Prostate gland (tissue), 2 donors: ENCODE results near the gene RNF152. TPM values are rescaled to one million over a fixed set of nuclear protein-coding genes. Genes with fewer than 3 reads are reported as not detected.

ENCODE experiments used
- DNase-seq: peaks from one replicate; pipeline ENCODE4 v3.0.0-alpha.2; 2019; ENCODE audit warnings: low spot score
- H3K27ac ChIP-seq, 2 donors: fragments of 200-600 bp; sonication (generic); 2 replicates each; pipeline ENCODE4 v1.5.1; 2017 to 2019
- H3K27me3 ChIP-seq: fragments of 200-600 bp; sonication (generic); replicated peaks from 2 replicates; pipeline ENCODE4 v1.5.1; 2019; ENCODE audit not compliant: insufficient read depth
- H3K36me3 ChIP-seq, 2 donors: fragments of 200-600 bp; sonication (generic); 1 replicate in 1 of 2; 2 replicates in 1 of 2; pipeline versions ENCODE4 v1.5.1 to v1.8.1; 2017 to 2019
- H3K4me1 ChIP-seq: fragments of 200-600 bp; sonication (generic); replicated peaks from 2 replicates; pipeline ENCODE4 v1.5.1; 2019
- H3K4me3 ChIP-seq, 2 donors: fragments of 200-600 bp; sonication (generic); 2 replicates each; pipeline ENCODE4 v1.5.1; 2017 to 2019
- H3K9me3 ChIP-seq: fragments of 200-600 bp; sonication (generic); 2 replicates; pipeline ENCODE4 v1.5.1; 2017
- POLR2A ChIP-seq: fragments of 450-650 bp; IDR thresholded peaks from one replicate; pipeline ENCODE4 v1.6.1; 2016; ENCODE audit warnings: antibody characterized with exemption, mild to moderate bottlenecking
- POLR2AphosphoS5 ChIP-seq: sonication (generic); formaldehyde crosslinking; IDR thresholded peaks from one replicate; pipeline ENCODE4 v1.6.1; 2017; ENCODE audit warnings: antibody characterized with exemption
- WGBS: methylation state at CpG from one replicate; pipeline ENCODE4 v1.1.5; 2018; 5-methylcytosine and 5-hydroxymethylcytosine counted together
- intact Hi-C: fragments of 100-400 bp; cut with DNase I; formaldehyde crosslinking; loops from one replicate; pipeline ENCODE4 v1.14.2; 2022
- total RNA-seq, 2 donors: library from RNA; depleted of rRNA; stranded (reverse); fragments of >200 nt; gene quantifications; one replicate each; pipeline ENCODE4 v1.1.0, GENCODE V29; 2016
- TF ChIP-seq, protein P1 (sequence below), 4 experiments: fragments of 200-600 bp in 2 of 4; fragments of 450-650 bp in 2 of 4; sonication (generic) in 2 of 4; IDR thresholded peaks; 1 replicate in 3 of 4; 2 replicates in 1 of 4; pipeline ENCODE4 v1.5.1; 2016 to 2019; ENCODE audit warnings: antibody characterized with exemption in 4 of 4, mild to moderate bottlenecking in 2 of 4, moderate library complexity in 2 of 4

Gene RNF152
- total RNA-seq, 2 donors from 2014 or later = 15.5 to 38.9 TPM

GRCh38 chr18:61917818-61918217, 25.0 kb upstream of the RNF152 start:
- intact Hi-C loops = no loop called here
- TF ChIP-seq, protein P1, sequence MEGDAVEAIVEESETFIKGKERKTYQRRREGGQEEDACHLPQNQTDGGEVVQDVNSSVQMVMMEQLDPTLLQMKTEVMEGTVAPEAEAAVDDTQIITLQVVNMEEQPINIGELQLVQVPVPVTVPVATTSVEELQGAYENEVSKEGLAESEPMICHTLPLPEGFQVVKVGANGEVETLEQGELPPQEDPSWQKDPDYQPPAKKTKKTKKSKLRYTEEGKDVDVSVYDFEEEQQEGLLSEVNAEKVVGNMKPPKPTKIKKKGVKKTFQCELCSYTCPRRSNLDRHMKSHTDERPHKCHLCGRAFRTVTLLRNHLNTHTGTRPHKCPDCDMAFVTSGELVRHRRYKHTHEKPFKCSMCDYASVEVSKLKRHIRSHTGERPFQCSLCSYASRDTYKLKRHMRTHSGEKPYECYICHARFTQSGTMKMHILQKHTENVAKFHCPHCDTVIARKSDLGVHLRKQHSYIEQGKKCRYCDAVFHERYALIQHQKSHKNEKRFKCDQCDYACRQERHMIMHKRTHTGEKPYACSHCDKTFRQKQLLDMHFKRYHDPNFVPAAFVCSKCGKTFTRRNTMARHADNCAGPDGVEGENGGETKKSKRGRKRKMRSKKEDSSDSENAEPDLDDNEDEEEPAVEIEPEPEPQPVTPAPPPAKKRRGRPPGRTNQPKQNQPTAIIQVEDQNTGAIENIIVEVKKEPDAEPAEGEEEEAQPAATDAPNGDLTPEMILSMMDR (IDR thresholded peaks at IDR 0.05) = no peak
- no peaks in the 10 kb centered on the region for H3K4me1 ChIP-seq
- H3K27me3 ChIP-seq = no peaks in the 10 kb centered on the region
- H3K9me3 ChIP-seq = no peaks in the 10 kb centered on the region
- WGBS = 73% methylated on average over 2 of the region's 2 CpGs
- no peak overlapping the region for H3K4me3 ChIP-seq
- H3K36me3 ChIP-seq = no peaks in the 10 kb centered on the region
- DNase-seq = no peak
- no peak overlapping the region for H3K27ac ChIP-seq

GRCh38 chr18:61912476-61912875, 19.7 kb upstream of the RNF152 start:
- no peak overlapping the region for H3K27ac ChIP-seq
- 87% methylated on average over 3 of the region's 3 CpGs for WGBS

GRCh38 chr18:61910101-61910500, 17.3 kb upstream of the RNF152 start:
- intact Hi-C loops = no loop called here
- Histone ChIP-seq H3K27ac (no peak overlapping the region), H3K4me3 (no peak overlapping the region), H3K4me1 (no peaks in the 10 kb centered on the region), H3K9me3 (no peaks in the 10 kb centered on the region), H3K36me3 (no peaks in the 10 kb centered on the region), H3K27me3 (no peaks in the 10 kb centered on the region)
- TF ChIP-seq, protein P1 (IDR thresholded peaks at IDR 0.05) = no peak
- TF ChIP-seq POLR2A = no peak
- no peak for TF ChIP-seq POLR2AphosphoS5
- DNase-seq = no peak

More at GRCh38 chr18:61912476-61912875, 19.7 kb upstream of the RNF152 start:
- TF ChIP-seq POLR2AphosphoS5 = no peak
- TF ChIP-seq, protein P1 (IDR thresholded peaks at IDR 0.05) = no peak
- no peak for TF ChIP-seq POLR2A
- Histone ChIP-seq H3K4me3 (no peak overlapping the region), H3K4me1 (no peaks in the 10 kb centered on the region), H3K9me3 (no peaks in the 10 kb centered on the region), H3K27me3 (no peaks in the 10 kb centered on the region), H3K36me3 (no peaks in the 10 kb centered on the region)
- intact Hi-C loops = no loop called here
- DNase-seq = no peak

- H3K4me1 ChIP-seq = no peaks in the 10 kb centered on the region
- 43% methylated on average over 7 of the region's 7 CpGs for WGBS
- intact Hi-C loops = no loop called here
- H3K27ac ChIP-seq = no peak overlapping the region
- no peak for DNase-seq
- no peaks in the 10 kb centered on the region for H3K9me3 ChIP-seq
- no peaks in the 10 kb centered on the region for H3K36me3 ChIP-seq
- no peaks in the 10 kb centered on the region for H3K27me3 ChIP-seq
- TF ChIP-seq POLR2A = no peak
- TF ChIP-seq, protein P1 (IDR thresholded peaks at IDR 0.05) = peak in 1 of 4 experiments; percentile 16
- no peak overlapping the region for H3K4me3 ChIP-seq
Measured at GRCh38 chr18:61908661-61909060, 15.9 kb upstream of the RNF152 start.

GRCh38 chr18:61901323-61901986, 8.6 kb upstream of the RNF152 start:
- H3K4me1 ChIP-seq = no peaks in the 10 kb centered on the region
- no peak overlapping the region for H3K27ac ChIP-seq
- H3K9me3 ChIP-seq = no peaks in the 10 kb centered on the region
- H3K36me3 ChIP-seq = no peaks in the 10 kb centered on the region
- H3K27me3 ChIP-seq = no peaks in the 10 kb centered on the region
- TF ChIP-seq POLR2AphosphoS5 = peak; percentile 20
- TF ChIP-seq POLR2A = no peak
- TF ChIP-seq, protein P1 (IDR thresholded peaks at IDR 0.05) = peak; percentile 72 to 86 (median 84)
- no peak overlapping the region for H3K4me3 ChIP-seq
- 30% methylated on average over 5 of the region's 5 CpGs for WGBS
- DNase-seq = peak; percentile 46
- intact Hi-C loops = no loop called here
